AG04450 (cell line): ENCODE measurements around the gene GTF3C4. TPM values are rescaled to one million over a fixed set of nuclear protein-coding genes. Genes with fewer than 3 reads are reported as not detected.
A peak's percentile ranks its signal among the peaks of the same experiment; 100 is the strongest.

ENCODE experiments used
- CTCF ChIA-PET: fragments of 300-600, 350-600 bp; formaldehyde crosslinking; extraction: SDS; loops from one replicate; lab custom pipeline; 2022; ENCODE audit warnings: antibody characterized with exemption, inconsistent platforms; lab: Charles Lee
- POLR2A ChIA-PET: fragments of 350-600 bp; formaldehyde crosslinking; extraction: SDS; loops from one replicate; lab custom pipeline; 2021; ENCODE audit warnings: antibody characterized with exemption, inconsistent platforms; lab: Yijun Ruan, JAX
- DNase-seq: peaks from one replicate; pipeline ENCODE4 v3.0.0-alpha.2; 2011; ENCODE audit warnings: low read depth, low spot score
- H3K27ac ChIP-seq: one replicate; pipeline ENCODE4 v1.5.1; 2012; ENCODE audit warnings: low read depth, low read length, control low read depth
- H3K27me3 ChIP-seq: one replicate; pipeline ENCODE4 v1.6.0; 2012; ENCODE audit warnings: low read length; ENCODE audit not compliant: control insufficient read depth, insufficient read depth
- H3K4me3 ChIP-seq: 2 replicates; pipeline ENCODE4 v1.5.1; 2011; ENCODE audit warnings: mild to moderate bottlenecking, low read depth, low read length, control low read depth
- H3K9me3 ChIP-seq: 2 replicates; pipeline ENCODE4 v1.5.1; 2012; ENCODE audit warnings: low read length; ENCODE audit not compliant: control insufficient read depth, insufficient read depth
- polyA plus RNA-seq: library from polyadenylated mRNA; depleted of rRNA; stranded (reverse); fragments of >200 nt; gene quantifications from 2 replicates; pipeline ENCODE4 v1.2.3, GENCODE V29; 2011
- TF ChIP-seq, protein P1 (sequence below): IDR thresholded peaks from 2 replicates; pipeline ENCODE4 v1.5.1; 2011; ENCODE audit warnings: low read depth, low read length, control low read depth, inconsistent platforms

The GTF3C4 gene
- polyA plus RNA-seq, 1 experiment, result 6.9 TPM

DNA sequence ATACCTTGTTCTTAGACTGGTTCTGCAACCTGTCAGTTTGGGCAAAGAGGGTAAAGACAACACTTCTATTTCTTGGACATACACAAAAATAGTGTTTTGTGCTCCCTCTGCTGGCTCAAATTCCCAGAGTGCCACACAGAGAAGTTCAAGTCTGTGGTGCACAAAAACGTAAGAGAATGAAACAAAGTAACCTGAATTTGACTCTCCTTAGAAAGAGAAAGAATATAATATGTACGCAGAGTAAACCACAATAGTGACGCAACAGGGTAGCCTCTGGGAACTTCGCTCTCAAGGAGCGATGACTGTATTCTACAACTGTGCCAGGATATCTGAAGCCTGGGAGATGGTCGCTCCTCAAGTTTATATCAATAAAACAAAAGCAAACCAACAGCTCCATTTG is 19.0 kb upstream of the GTF3C4 start:
- H3K27me3 ChIP-seq, result no peaks in the 10 kb centered on the region
- H3K27ac ChIP-seq, result peak overlapping the region; percentile 73
- POLR2A ChIA-PET, result interaction anchor here (1.5 kb wide), 1 partner anchor 19 kb away, joined by 4 read pairs; the partner anchor contains the start of genes DDX31 and GTF3C4
- TF ChIP-seq, protein P1, sequence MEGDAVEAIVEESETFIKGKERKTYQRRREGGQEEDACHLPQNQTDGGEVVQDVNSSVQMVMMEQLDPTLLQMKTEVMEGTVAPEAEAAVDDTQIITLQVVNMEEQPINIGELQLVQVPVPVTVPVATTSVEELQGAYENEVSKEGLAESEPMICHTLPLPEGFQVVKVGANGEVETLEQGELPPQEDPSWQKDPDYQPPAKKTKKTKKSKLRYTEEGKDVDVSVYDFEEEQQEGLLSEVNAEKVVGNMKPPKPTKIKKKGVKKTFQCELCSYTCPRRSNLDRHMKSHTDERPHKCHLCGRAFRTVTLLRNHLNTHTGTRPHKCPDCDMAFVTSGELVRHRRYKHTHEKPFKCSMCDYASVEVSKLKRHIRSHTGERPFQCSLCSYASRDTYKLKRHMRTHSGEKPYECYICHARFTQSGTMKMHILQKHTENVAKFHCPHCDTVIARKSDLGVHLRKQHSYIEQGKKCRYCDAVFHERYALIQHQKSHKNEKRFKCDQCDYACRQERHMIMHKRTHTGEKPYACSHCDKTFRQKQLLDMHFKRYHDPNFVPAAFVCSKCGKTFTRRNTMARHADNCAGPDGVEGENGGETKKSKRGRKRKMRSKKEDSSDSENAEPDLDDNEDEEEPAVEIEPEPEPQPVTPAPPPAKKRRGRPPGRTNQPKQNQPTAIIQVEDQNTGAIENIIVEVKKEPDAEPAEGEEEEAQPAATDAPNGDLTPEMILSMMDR, result peak; percentile 77
- CTCF ChIA-PET, result interaction anchor here (0.6 to 2.3 kb wide), 13 partner anchors 10 to 534 kb away, joined by 3 to 19 read pairs (median 4); partner anchors contain the start of genes DDX31 and GTF3C4
- DNase-seq, result peak; percentile 90
- H3K4me3 ChIP-seq, result no peak overlapping the region
- H3K9me3 ChIP-seq, result no peaks in the 10 kb centered on the region

GRCh38 chr9:132656299-132656698 is 14.0 kb upstream of the GTF3C4 start:
- H3K27ac ChIP-seq, result no peak overlapping the region
- CTCF ChIA-PET, result no interaction called here
- TF ChIP-seq, protein P1, result no peak

DNA sequence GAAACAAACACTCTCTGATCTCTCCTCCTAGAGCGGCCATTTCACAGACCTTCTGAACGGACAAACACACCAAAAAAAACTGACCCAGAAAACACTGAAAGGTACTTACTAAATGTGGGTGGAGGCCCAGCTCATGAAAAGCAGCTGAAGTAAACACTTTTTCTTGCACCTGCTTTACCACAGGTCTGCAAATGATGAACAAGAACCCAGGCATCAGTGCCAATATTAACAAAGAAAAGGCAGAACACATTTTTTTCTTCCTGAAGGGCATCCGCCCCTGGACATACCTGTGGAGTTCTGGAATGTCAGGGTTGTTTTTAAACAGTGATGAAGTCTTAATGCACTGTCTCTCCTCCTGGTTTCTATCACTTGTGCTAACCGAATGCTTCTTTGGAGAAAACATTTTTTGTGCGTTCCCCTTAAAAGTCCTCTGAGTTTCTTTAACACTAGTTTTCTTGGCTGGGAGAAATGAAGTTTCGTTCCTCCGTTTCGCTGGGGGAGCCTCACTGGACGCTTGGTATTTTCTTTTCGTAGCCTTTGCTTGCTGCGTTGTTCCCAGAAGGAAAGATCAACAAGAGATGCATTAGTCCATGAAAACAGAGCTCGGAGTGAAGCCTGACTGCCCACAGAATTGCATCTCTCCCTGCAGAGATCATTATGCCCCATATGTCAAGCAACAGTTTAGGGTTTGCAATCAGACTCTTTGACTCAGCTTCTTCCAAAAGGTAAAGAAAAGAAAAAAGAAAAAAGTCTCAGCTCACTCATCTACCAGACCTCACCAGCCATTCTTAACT is 7.9 kb upstream of the GTF3C4 start:
- POLR2A ChIA-PET, result no interaction called here
- Histone ChIP-seq H3K27me3 (no peaks in the 10 kb centered on the region), H3K27ac (no peak overlapping the region), H3K4me3 (no peak overlapping the region), H3K9me3 (no peaks in the 10 kb centered on the region)
- DNase-seq, result no peak
- CTCF ChIA-PET, result no interaction called here
- TF ChIP-seq, protein P1, result no peak

More at GRCh38 chr9:132656299-132656698, 14.0 kb upstream of the GTF3C4 start:
- H3K27me3 ChIP-seq, result no peaks in the 10 kb centered on the region
- H3K4me3 ChIP-seq, result no peak overlapping the region
- DNase-seq, result no peak
- POLR2A ChIA-PET, result no interaction called here
- H3K9me3 ChIP-seq, result no peaks in the 10 kb centered on the region

DNA sequence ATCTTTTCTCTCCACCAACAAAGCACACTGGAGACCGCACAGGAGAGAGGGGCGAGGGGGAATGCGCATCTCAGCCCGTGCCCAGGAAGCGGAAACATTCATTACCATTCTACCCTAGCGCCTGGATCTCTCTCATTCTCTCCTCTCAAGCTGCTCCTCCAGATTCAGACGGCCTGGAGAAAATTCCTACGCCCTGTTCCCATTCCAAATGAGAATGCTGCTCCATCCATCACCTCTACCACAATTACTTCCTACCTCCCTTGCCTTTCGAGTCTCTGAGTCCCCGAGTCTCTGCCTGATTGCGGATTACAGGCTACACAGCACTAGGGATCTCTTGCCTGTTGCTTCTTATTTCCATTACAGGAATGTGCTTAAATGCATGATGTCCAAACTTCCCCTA is 7.1 kb upstream of the GTF3C4 start:
- POLR2A ChIA-PET, result no interaction called here

DNA sequence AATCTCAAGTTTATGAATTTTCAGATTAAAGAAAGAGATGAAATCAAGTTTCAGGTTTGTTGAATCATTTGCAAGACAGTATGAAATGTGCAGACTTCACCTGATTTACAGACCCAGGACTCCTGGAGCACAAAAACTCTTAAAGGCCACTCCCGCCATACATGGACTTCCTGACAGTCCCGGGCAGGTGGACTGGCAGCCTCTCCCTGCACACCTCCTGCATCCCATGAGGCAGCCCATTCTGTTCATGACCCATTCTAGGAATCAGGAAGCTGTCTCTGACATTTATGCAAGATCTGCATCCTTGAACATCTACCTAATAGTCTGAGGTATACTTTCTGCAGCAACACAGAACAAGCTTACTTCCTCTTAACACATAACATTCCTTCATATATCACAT is 6.4 kb upstream of the GTF3C4 start:
- TF ChIP-seq, protein P1, result no peak
- Histone ChIP-seq H3K9me3 (no peaks in the 10 kb centered on the region), H3K4me3 (no peak overlapping the region), H3K27me3 (no peaks in the 10 kb centered on the region), H3K27ac (no peak overlapping the region)
- ChIA-PET CTCF (interaction anchor here (1.5 kb wide), 1 partner anchor 12 kb away, joined by 4 read pairs; no protein-coding TSS in a partner anchor), POLR2A (interaction anchor here (0.5 kb wide), 1 partner anchor 254 kb away, joined by 3 read pairs; the partner anchor contains the start of gene CFAP77)
- no peak for DNase-seq

More for the DNA sequence above, 7.1 kb upstream of the GTF3C4 start:
- H3K9me3 ChIP-seq, result no peaks in the 10 kb centered on the region
- no peak overlapping the region for H3K4me3 ChIP-seq
- no peaks in the 10 kb centered on the region for H3K27me3 ChIP-seq
- no peak for DNase-seq
- CTCF ChIA-PET, result no interaction called here
- no peak overlapping the region for H3K27ac ChIP-seq
- TF ChIP-seq, protein P1, result no peak
